GM21367 (cell line): ENCODE data around the gene KANSL3.

Experiments
- ATAC-seq: cut with Tn5 transposase; IDR thresholded peaks from one replicate; pipeline ENCODE4 v1.9.1; 2021; ENCODE audit not compliant: unreplicated experiment

KANSL3 gene

DNA sequence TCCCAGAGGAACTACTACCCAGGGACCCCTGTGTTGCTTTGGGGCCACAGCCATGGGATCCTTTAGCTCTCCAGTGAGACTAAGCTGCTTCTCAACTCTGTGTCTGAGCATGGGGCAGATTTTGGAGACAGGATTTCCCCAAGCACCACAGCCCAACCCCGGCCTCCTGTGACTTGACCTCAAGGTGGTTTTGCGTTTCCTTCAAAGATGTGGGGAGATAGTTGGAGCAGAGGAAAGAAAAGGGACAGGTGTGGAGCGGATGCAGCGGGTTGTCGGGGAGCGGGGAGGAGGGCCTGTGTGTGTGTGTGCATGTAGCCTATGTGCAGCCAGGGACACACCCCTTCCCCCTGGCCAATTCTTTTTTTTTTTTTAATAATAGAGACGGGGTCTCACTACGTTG lies 91.3 kb downstream of the KANSL3 start:
- ATAC-seq, result no peak

DNA sequence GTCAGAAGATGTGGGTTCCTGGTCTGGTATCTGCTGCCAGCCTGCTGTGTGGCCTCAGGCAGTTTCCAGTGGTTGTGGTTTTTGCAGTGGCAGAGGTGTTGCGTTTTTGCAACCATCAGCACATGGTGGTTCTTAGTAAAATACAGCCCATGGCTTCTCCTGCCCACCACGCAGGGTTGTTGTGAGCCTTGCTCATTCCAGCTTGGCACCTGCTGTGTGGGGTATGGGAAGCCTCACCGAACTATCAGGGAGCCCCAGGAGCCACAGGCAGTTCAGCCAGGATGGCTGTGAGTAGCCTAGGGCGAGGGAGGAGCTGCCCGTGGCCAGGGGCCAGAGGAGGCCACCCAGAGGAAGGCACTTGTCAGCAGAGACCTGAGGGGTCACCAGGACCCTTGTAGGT lies 91.8 kb downstream of the KANSL3 start:
- no peak for ATAC-seq
